Measurements from ENCODE around the gene NOP53. TPM values are rescaled to one million over a fixed set of nuclear protein-coding genes. Genes with fewer than 3 reads are reported as not detected.

Gene NOP53
- total and polyA plus RNA-seq, 8 donors: 297 to 576 (median 392) TPM

- Histone ChIP-seq H3K27me3 (no peaks in the 10 kb centered on the region), H3K4me1 (peaks cover 0 to 7% (median 6%) of the 10 kb centered on the region in 3 donors), H3K9me3 (no peaks in the 10 kb centered on the region), H3K4me3 (no peak overlapping the region), H3K36me3 (peaks cover 9 to 67% (median 52%) of the 10 kb centered on the region in 3 donors), H3K27ac (no peak overlapping the region)
- intact Hi-C loops (cut with DNase I): no loop called here
- WGBS, 2 donors: 91 to 92% methylated on average over 27 to 28 of the region's 28 CpGs
- no peak for FAIRE-seq
- DNase-seq: no peak
- ATAC-seq: no peak
- no peak for TF ChIP-seq CTCF (IDR thresholded peaks at IDR 0.05)
These were observed 10.6 kb downstream of the NOP53 start for GRCh38 chr19:47755762-47756626.

- no peak for DNase-seq
- Histone ChIP-seq H3K27ac (no peak overlapping the region), H3K9me3 (no peaks in the 10 kb centered on the region), H3K36me3 (peaks cover 4 to 61% (median 46%) of the 10 kb centered on the region in 3 donors), H3K27me3 (no peaks in the 10 kb centered on the region), H3K4me3 (no peak overlapping the region), H3K4me1 (peaks cover 0 to 7% (median 6%) of the 10 kb centered on the region in 3 donors)
- no peak for FAIRE-seq
- 92% methylated on average over 12 of the region's 12 CpGs for WGBS, 2 donors
- intact Hi-C loops (cut with DNase I): no loop called here
- TF ChIP-seq CTCF (IDR thresholded peaks at IDR 0.05): no peak
- no peak for ATAC-seq
These were observed 11.2 kb downstream of the NOP53 start for GRCh38 chr19:47756627-47756929.

- ATAC-seq (peak; percentile 77 to 88 (median 80)), FAIRE-seq (no peak), DNase-seq (peak in 5 of 6 donors; percentile 59 to 78 (median 71))
- intact Hi-C loops (cut with DNase I): no loop called here
- peaks cover 4 to 56% (median 44%) of the 10 kb centered on the region in 3 donors for H3K36me3 ChIP-seq
- no peaks in the 10 kb centered on the region for H3K27me3 ChIP-seq
- TF ChIP-seq CTCF (IDR thresholded peaks at IDR 0.05): no peak
- no peak overlapping the region for H3K4me3 ChIP-seq
- H3K27ac ChIP-seq: peak overlapping the region in 3 of 4 donors; percentile 15 to 52 (median 43)
- 64% methylated on average over 22 of the region's 22 CpGs for WGBS, 2 donors
- no peaks in the 10 kb centered on the region for H3K9me3 ChIP-seq
- peaks cover 0 to 7% (median 6%) of the 10 kb centered on the region in 3 donors for H3K4me1 ChIP-seq
These were observed 11.7 kb downstream of the NOP53 start for GRCh38 chr19:47756953-47757608.

GRCh38 chr19:47757617-47758442, 12.5 kb downstream of the NOP53 start:
- 58 to 59% methylated on average over 14 of the region's 14 CpGs for WGBS, 2 donors
- H3K27me3 ChIP-seq: no peaks in the 10 kb centered on the region
- H3K4me3 ChIP-seq: no peak overlapping the region
- no peak for TF ChIP-seq CTCF (IDR thresholded peaks at IDR 0.05)
- H3K4me1 ChIP-seq: peaks cover 0 to 7% (median 6%) of the 10 kb centered on the region in 3 donors
- H3K9me3 ChIP-seq: no peaks in the 10 kb centered on the region
- peak overlapping the region in 2 of 4 donors; percentile 15 to 52 for H3K27ac ChIP-seq
- FAIRE-seq (no peak), DNase-seq (no peak), ATAC-seq (peak in 1 of 4 donors; percentile 29)
- intact Hi-C loops (cut with DNase I): no loop called here
- H3K36me3 ChIP-seq: peaks cover 0 to 49% (median 37%) of the 10 kb centered on the region in 3 donors

Data from pancreas (tissue), 10 donors.